SJCRH30 (cell line): ENCODE measurements around the gene RSPO1. TPM values are rescaled to one million over a fixed set of nuclear protein-coding genes. Genes with fewer than 3 reads are reported as not detected.
"Not testable (repeated sequence)": the region's sequence is repeated elsewhere in the genome, so short reads cannot be mapped to it uniquely, and the experiment has no call there.

ENCODE experiments used
- DNase-seq, 2 experiments: peaks; one replicate each; pipeline ENCODE4 v3.0.0-alpha.2; 2015 to 2020
- H3K27ac ChIP-seq: fragments of 250-450 bp; sonication (Bioruptor Pico); 2 replicates; pipeline ENCODE4 v1.5.1; 2020; ENCODE audit warnings: mild to moderate bottlenecking, moderate library complexity
- H3K27me3 ChIP-seq: fragments of 250-450 bp; sonication (Bioruptor Pico); 2 replicates; pipeline ENCODE4 v1.5.1; 2020; ENCODE audit warnings: mild to moderate bottlenecking, moderate library complexity
- H3K36me3 ChIP-seq: fragments of 250-450 bp; sonication (Bioruptor Pico); 2 replicates; pipeline ENCODE4 v1.5.1; 2020; ENCODE audit warnings: mild to moderate bottlenecking, moderate library complexity
- H3K4me1 ChIP-seq: fragments of 250-450 bp; sonication (Bioruptor Pico); 2 replicates; pipeline ENCODE4 v1.5.1; 2020; ENCODE audit warnings: mild to moderate bottlenecking, moderate library complexity
- H3K4me3 ChIP-seq: fragments of 250-450 bp; sonication (Bioruptor Pico); 2 replicates; pipeline ENCODE4 v1.5.1; 2020; ENCODE audit warnings: mild to moderate bottlenecking, moderate library complexity
- H3K9me3 ChIP-seq: fragments of 250-450 bp; sonication (Bioruptor Pico); replicated peaks from 2 replicates; pipeline ENCODE4 v1.5.1; 2020; ENCODE audit warnings: mild to moderate bottlenecking, moderate library complexity
- total RNA-seq: library from RNA; depleted of rRNA; stranded (reverse); fragments of >200 nt; shearing (Covaris generic); gene quantifications from 2 replicates; pipeline ENCODE4 v1.2.3, GENCODE V29; 2014; rRNA removed

Gene RSPO1
- total RNA-seq = not detected in 2 replicates

- Histone ChIP-seq H3K27me3 (peaks cover 80% of the 10 kb centered on the region), H3K9me3 (no peaks in the 10 kb centered on the region), H3K27ac (no peak within 1 kb of the TSS), H3K4me3 (no peak within 1 kb of the TSS), H3K36me3 (no peaks in the 10 kb centered on the region), H3K4me1 (no peaks in the 10 kb centered on the region)
- DNase-seq = no peak
Measured at GRCh38 chr1:37634244-37634991, at the start of gene RSPO1. RSPO1 (minus strand) TSS chr1:37634892; CDS start chr1:37629661, 5,231 bp downstream.

GRCh38 chr1:37684182-37684581 is 49.5 kb upstream of the RSPO1 start:
- peaks cover 47% of the 10 kb centered on the region for H3K36me3 ChIP-seq
- not testable (repeated sequence) for H3K27ac ChIP-seq, H3K4me3 ChIP-seq, H3K27me3 ChIP-seq, DNase-seq, H3K9me3 ChIP-seq, H3K4me1 ChIP-seq

- Histone ChIP-seq H3K27ac (no peak overlapping the region), H3K9me3 (no peaks in the 10 kb centered on the region), H3K36me3 (peaks cover 41% of the 10 kb centered on the region), H3K4me3 (no peak overlapping the region), H3K27me3 (no peaks in the 10 kb centered on the region; the same call in 1 of the 2 replicates), H3K4me1 (no peaks in the 10 kb centered on the region)
- DNase-seq = peak; percentile 58 to 83
Measured at GRCh38 chr1:37682334-37682987, 47.8 kb upstream of the RSPO1 start.

GRCh38 chr1:37680933-37681332 is 46.2 kb upstream of the RSPO1 start:
- H3K9me3 ChIP-seq = no peaks in the 10 kb centered on the region
- DNase-seq = no peak
- H3K36me3 ChIP-seq = peaks cover 35% of the 10 kb centered on the region
- no peaks in the 10 kb centered on the region for H3K4me1 ChIP-seq
- H3K27ac ChIP-seq = no peak overlapping the region
- no peak overlapping the region for H3K4me3 ChIP-seq
- peaks cover 13% of the 10 kb centered on the region for H3K27me3 ChIP-seq

- Histone ChIP-seq H3K9me3 (no peaks in the 10 kb centered on the region), H3K4me1 (no peaks in the 10 kb centered on the region), H3K27me3 (peaks cover 35% of the 10 kb centered on the region), H3K27ac (no peak overlapping the region), H3K36me3 (peaks cover 14% of the 10 kb centered on the region), H3K4me3 (no peak overlapping the region)
- no peak for DNase-seq
Measured at GRCh38 chr1:37677808-37678207, 43.1 kb upstream of the RSPO1 start.

- Histone ChIP-seq H3K36me3 (peaks cover 10% of the 10 kb centered on the region), H3K4me3 (no peak overlapping the region), H3K27ac (no peak overlapping the region), H3K27me3 (peaks cover 37% of the 10 kb centered on the region), H3K4me1 (no peaks in the 10 kb centered on the region), H3K9me3 (no peaks in the 10 kb centered on the region)
- DNase-seq = no peak
Measured at GRCh38 chr1:37677143-37677439, 42.4 kb upstream of the RSPO1 start.

- no peak overlapping the region for H3K27ac ChIP-seq
- H3K4me1 ChIP-seq = no peaks in the 10 kb centered on the region
- H3K4me3 ChIP-seq = no peak overlapping the region
- H3K27me3 ChIP-seq = peaks cover 38% of the 10 kb centered on the region
- H3K9me3 ChIP-seq = no peaks in the 10 kb centered on the region
- peaks cover 4% of the 10 kb centered on the region for H3K36me3 ChIP-seq
- no peak for DNase-seq
Measured at GRCh38 chr1:37676281-37677142, 41.8 kb upstream of the RSPO1 start.

- DNase-seq = no peak
- Histone ChIP-seq H3K4me3 (no peak overlapping the region), H3K27me3 (peaks cover 51% of the 10 kb centered on the region), H3K4me1 (no peaks in the 10 kb centered on the region), H3K27ac (no peak overlapping the region), H3K36me3 (no peaks in the 10 kb centered on the region), H3K9me3 (no peaks in the 10 kb centered on the region)
Measured at GRCh38 chr1:37673920-37674319, 39.2 kb upstream of the RSPO1 start.

GRCh38 chr1:37672136-37672870 is 37.6 kb upstream of the RSPO1 start:
- no peak for DNase-seq
- Histone ChIP-seq H3K9me3 (no peaks in the 10 kb centered on the region), H3K4me3 (no peak overlapping the region)

GRCh38 chr1:37671261-37671660 is 36.6 kb upstream of the RSPO1 start:
- no peaks in the 10 kb centered on the region for H3K4me1 ChIP-seq
- no peak for DNase-seq
- H3K27ac ChIP-seq = no peak overlapping the region
- no peaks in the 10 kb centered on the region for H3K36me3 ChIP-seq
- no peaks in the 10 kb centered on the region for H3K9me3 ChIP-seq
- H3K27me3 ChIP-seq = peaks cover 56% of the 10 kb centered on the region
- no peak overlapping the region for H3K4me3 ChIP-seq

More at GRCh38 chr1:37672136-37672870, 37.6 kb upstream of the RSPO1 start:
- Histone ChIP-seq H3K4me1 (no peaks in the 10 kb centered on the region), H3K27me3 (peaks cover 56% of the 10 kb centered on the region), H3K27ac (no peak overlapping the region), H3K36me3 (no peaks in the 10 kb centered on the region)

GRCh38 chr1:37670133-37670532 is 35.4 kb upstream of the RSPO1 start:
- Histone ChIP-seq H3K4me3 (no peak overlapping the region), H3K36me3 (no peaks in the 10 kb centered on the region), H3K4me1 (no peaks in the 10 kb centered on the region), H3K27me3 (peaks cover 50% of the 10 kb centered on the region), H3K9me3 (no peaks in the 10 kb centered on the region), H3K27ac (no peak overlapping the region)
- DNase-seq = no peak

- H3K4me1 ChIP-seq = no peaks in the 10 kb centered on the region
- no peaks in the 10 kb centered on the region for H3K36me3 ChIP-seq
- no peaks in the 10 kb centered on the region for H3K9me3 ChIP-seq
- H3K27ac ChIP-seq = no peak overlapping the region
- H3K4me3 ChIP-seq = no peak overlapping the region
- peaks cover 46% of the 10 kb centered on the region for H3K27me3 ChIP-seq
- DNase-seq = no peak
Measured at GRCh38 chr1:37667023-37667671, 32.5 kb upstream of the RSPO1 start.

GRCh38 chr1:37666241-37666867 is 31.7 kb upstream of the RSPO1 start:
- Histone ChIP-seq H3K9me3 (no peaks in the 10 kb centered on the region), H3K27ac (no peak overlapping the region), H3K36me3 (no peaks in the 10 kb centered on the region), H3K4me3 (no peak overlapping the region), H3K27me3 (peaks cover 50% of the 10 kb centered on the region), H3K4me1 (no peaks in the 10 kb centered on the region)
- DNase-seq = no peak
